ENCODE data around the gene SLC35F4.
"Not testable (repeated sequence)": the region's sequence is repeated elsewhere in the genome, so short reads cannot be mapped to it uniquely, and the experiment has no call there.

SLC35F4 gene

GRCh38 chr14:57714487-57714931 lies 151.4 kb downstream of the SLC35F4 start:
- no peak for DNase-seq

DNA sequence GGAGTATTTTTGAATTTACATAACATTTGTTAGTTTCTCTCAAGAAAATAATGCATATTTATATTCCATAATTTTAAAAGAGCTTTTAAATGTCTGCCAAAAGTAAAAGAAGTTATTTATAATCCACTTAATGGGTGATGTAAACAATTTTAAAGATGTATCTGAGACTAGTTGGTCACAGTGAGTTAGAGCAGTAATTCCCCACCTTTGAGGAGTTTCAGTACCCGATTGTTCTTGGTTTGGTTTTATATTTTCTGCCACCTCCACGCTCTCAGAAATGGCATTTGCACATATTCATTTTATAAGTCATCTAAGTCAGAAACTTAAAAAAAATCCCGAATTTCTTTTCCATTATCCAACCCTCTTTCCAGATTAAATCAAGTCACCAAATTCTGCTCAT lies 153.2 kb downstream of the SLC35F4 start:
- no peak for DNase-seq

GRCh38 chr14:57712102-57712501 lies 153.8 kb downstream of the SLC35F4 start:
- DNase-seq = no peak

DNA sequence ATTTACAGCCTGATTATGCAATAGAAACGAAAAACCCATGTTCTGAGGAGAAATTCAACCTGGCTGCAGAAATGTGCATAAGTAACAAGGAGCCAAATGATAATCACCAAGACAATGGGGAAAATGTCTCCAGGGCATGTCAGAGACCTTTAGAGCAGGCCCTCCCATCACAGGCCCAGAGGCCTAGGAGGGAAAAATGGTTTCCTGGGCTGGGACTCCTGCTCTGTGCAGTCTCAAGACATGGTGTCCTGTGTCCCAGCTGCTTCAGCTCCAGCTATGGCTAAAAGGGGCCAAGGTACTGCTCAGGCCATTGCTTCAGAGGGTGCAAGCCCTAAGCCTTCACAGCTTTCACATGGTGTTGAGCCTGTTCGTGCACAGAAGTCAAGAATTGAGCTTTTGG lies 156.0 kb downstream of the SLC35F4 start:
- no peak for DNase-seq

DNA sequence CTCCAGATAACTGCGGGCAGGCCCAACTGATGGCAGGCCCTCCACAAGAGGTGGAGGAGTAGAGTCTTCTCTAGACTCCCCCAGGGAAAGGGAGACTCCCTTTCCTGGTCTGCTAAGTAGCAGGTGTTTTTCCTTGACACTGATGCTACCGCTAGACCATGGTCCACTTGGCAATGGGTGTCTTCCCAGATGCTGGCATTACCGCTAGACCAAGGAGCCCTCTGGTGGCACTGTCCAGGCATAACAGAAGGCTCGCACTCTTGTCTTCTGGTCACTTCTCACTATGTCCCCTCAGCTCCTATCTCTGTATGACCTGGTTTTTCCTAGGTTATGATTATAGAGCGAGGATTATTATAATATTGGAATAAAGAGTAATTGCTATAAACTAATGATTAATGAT lies 156.8 kb downstream of the SLC35F4 start:
- DNase-seq = not testable (repeated sequence)

DNA sequence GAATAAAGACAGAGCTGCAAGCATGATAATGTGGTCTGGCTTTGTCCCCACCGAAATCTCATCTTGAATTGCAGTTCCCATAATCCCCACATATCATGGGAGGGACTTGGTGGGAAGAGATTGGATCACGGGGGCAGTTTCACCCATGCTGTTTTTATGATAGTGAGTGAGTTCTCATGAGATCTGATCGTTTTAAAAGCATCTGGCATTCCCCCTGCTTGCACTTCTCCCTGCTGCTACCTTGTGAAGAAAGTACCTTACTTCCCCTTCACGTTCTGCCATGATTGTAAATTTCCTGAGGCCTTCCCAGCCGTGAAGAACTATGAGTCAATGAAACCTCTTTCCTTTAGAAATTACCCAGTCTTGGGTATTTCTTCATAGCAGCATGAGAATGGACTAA lies 158.7 kb downstream of the SLC35F4 start:
- no peak for DNase-seq

GRCh38 chr14:57704763-57705162 lies 161.1 kb downstream of the SLC35F4 start:
- no peak for DNase-seq

DNA sequence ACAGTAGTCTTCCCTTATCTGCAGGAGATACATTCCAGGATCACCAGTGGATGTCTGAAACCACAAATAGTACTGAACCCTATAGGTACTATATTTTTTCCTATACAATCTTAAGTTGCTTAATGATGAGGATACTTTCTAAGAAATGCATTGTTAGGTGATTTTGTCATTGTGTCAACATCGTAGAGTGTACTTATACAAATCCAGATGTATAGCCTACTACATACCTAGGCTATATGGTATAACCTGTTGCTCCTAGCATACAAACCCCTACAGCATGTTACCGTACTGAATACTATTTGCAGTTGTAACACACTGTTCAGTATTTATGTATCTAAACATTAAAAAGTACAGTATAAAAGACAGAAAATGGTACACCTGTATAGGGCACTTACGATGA lies 165.9 kb downstream of the SLC35F4 start:
- DNase-seq = no peak

- DNase-seq = no peak
Measured at GRCh38 chr14:57692671-57693070, 173.2 kb downstream of the SLC35F4 start.

DNA sequence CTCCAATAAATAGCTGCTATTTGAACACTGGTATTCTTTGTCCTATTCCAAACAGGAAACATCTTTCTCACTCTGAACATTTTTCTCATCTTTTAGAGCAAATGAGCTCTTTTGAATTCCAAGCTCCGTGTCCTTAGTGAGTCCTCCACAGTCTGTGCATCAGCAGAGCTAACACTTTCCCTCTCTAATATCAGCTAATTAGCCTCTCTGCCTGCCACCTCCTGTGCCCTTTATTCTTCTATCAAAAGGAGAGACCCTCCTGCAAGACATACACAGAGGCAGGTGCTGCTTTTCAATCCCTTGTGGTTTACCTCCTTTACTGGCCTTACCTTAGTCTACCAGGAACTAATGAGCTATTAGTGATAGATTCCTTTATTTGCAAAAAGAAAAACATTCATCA lies 178.5 kb downstream of the SLC35F4 start:
- no peak for DNase-seq

- no peak for DNase-seq
Measured at GRCh38 chr14:57686304-57686703, 179.6 kb downstream of the SLC35F4 start.

DNA sequence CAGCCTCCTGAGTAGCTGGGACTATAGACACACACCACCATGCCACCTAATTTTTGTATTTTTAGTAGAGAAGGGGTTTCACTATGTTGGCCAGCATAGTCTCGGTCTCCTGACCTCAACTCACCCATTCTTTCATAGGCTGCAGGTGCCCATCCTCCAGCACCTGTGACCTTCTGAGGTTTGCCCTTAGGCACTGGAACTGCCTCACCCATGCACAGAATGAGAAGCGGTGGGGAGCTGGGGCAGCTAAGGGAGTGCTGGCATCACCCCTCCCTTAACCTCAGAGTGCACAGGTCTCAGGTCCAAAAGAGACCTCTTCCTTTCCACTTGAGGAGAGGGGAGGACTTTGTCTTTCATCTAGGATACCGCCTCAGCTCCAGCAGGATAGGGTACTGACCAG lies 194.9 kb downstream of the SLC35F4 start:
- no peak for DNase-seq

- no peak for DNase-seq
Measured at GRCh38 chr14:57660208-57660607, 205.7 kb downstream of the SLC35F4 start.

- DNase-seq = no peak
Measured at GRCh38 chr14:57659052-57659451, 206.8 kb downstream of the SLC35F4 start.

GRCh38 chr14:57657487-57657886 lies 208.4 kb downstream of the SLC35F4 start:
- no peak for DNase-seq

DNA sequence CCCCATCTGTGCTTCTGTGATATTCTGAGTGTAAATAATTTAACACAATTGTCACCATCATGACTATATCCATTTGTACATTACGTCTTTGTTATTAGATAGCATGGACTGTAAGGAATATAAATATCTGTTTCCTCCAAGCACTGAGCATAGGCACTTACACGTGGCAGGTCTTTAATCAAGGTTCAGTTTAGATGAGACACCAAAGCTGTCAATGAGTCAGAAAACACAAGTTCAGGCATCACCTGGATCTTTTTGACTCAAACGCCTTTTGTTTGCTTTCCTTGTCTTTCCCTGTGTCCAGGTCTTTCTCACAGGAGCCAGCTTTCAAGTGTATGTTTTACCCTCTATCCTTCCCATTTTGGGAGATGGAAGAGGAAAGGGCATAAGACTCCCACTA lies 209.0 kb downstream of the SLC35F4 start:
- no peak for DNase-seq

DNA sequence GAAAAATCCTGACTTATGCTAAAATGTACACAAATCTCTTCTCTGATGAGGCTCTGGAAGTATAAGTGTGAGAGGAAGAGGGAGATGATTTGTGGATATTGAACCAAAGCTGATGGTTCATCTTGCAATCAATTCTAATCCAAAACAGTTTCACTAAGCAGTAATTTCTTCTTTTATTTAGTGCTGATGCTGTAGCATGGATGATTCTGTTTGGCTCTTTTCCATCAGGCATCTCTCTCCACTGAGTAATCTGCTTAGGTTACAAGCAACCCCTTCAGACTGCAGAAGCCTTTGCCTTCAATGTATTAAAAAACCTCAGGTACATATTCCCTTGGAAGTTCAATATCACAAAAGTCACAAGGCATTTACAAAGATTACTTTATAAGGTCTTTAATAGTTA lies 213.1 kb downstream of the SLC35F4 start:
- no peak for DNase-seq

DNA sequence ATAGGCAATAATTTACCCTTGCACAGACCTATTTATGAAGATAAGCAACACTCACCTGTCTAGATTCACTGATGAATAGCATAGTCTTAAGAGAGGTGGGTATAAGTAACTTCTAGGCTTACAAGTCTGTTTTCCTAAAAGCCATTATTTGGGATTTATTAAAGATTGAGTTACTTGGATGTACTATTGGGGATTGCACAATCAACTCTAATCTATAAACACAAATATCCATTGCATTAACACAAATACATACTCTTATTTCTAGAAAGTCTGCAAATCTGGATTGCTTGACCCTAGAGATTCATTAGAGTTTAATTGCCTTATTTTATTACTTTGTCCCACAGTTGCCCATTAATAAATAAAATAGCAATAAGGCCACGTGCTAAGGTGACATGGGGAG lies 224.1 kb downstream of the SLC35F4 start:
- DNase-seq = no peak

- DNase-seq = no peak
Measured at GRCh38 chr14:57640036-57640435, 225.9 kb downstream of the SLC35F4 start.

- no peak for DNase-seq
Measured at GRCh38 chr14:57637901-57638300, 228.0 kb downstream of the SLC35F4 start.

DNA sequence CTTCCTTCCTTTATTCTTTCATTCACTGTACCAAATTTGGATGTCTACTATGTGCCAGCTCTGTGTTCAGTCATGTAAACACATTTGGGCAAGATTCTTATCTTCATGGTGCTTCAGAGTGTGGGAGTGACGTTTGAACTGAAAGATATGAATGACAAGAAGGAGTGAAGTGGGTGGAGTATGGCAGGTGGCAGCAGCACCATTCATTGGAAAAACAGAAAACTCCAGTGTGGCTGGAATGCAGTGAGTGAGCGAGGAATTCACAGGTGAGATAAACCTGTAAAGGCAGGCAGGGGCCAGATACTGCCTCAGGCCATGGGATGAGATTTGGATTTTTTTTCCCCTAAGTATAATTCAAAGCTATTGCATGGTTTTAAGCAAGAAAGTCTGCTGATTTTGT lies 231.6 kb downstream of the SLC35F4 start:
- no peak for DNase-seq

GRCh38 chr14:57632649-57633048 lies 233.2 kb downstream of the SLC35F4 start:
- DNase-seq = no peak

- DNase-seq = no peak
Measured at GRCh38 chr14:57617510-57617909, 248.4 kb downstream of the SLC35F4 start.

DNA sequence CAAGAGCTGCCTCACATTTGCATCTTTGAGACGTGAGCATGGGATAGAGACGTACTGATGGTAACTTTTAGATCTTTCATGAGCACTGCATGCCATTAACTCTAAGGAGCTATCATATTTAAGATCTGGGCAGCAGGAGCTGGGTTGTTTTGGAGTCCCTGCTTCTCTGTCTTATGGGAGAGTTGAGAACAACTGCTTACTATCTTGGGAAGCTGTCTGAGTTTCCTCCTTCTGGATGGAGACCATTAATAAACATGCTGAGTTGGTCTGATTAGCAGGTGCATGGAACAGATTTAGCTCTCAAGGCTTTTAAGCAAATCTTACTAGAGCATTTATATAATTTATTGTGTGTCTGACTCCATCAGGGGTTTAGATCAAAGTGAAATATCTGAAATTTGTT lies 252.9 kb downstream of the SLC35F4 start:
- no peak for DNase-seq

DNA sequence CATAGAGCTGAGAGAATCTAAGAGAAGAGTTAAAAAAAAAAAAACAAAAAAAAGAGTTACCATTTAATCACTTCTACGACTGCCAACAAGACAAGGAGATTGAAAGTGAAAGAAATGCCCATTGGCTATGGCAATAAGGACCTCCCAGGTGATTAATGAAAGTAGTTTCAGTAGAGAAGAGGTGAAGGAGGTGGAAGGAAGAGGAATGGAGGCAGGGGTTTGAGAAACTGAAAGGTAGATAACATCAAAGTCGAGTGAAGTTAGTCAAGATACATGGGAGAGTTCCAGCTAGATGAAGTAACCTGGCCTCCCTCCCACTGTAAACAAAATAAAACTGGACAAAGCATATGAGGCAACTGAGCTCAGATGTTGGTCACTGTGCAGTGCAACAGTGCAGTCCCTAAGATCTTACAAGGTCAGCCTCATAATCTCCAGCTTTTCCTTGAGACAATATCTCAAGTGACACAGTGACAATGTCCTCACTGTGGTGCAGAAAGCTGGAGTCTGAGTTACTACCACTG lies 254.3 kb downstream of the SLC35F4 start:
- DNase-seq = no peak

DNA sequence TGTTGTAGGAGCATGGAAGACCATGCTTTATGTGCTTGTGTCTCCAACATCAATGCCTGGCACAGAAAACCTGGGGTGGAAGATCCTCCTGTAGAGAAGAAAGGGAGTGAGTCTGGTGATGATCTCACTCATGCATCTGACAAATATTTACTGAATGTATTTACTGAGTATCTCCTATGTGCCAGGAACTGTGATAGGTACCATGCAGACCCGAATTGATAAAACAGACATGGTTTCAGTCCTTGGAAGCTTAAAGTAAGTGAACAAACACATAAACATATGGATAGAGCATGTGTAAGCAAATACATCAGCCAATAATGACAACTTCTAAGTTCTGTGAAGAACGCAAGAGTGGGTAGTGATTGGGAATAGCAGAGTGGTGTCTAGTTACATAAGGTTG lies 255.3 kb downstream of the SLC35F4 start:
- no peak for DNase-seq

Measured in activated naive CD4-positive, alpha-beta T cell treated with anti-CD3 and anti-CD28 coated beads, Interleukin-2, amount 50 U/mL, for 16 hours (primary cell).